ENCODE measurements around the gene CACNA1B.

CACNA1B gene

DNA sequence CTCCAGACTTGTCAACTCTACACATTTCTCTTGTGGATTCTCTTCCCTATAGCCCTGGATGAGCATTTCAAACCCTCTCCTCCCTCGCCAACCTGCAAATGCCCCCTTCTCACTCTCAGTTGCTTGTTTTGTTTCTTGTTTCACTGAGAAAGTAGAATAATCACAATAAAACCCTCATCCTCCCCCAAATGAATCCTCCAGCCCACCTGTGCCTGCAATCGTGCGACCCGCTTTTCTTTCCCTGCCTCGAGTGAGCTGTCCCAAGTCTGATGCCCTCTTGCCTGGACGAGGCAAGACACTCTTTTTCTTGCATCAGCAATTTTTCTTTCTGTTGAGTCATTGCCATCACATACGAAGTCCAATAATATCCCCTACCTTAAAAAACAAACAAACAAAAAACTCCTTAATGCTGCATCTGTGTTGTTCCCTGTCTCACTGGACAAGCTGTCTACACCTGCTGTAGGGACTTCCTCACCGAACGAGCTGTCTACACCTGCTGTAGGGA is 3.7 kb upstream of the CACNA1B start:
- H3K9me3 ChIP-seq (ENCODE audit: control insufficient read depth, low read length) = no peaks in the 10 kb centered on the region
- H3K27me3 ChIP-seq (ENCODE audit: control insufficient read depth, insufficient read depth, low read length) = peaks cover 20% of the 10 kb centered on the region
- H3K4me3 ChIP-seq (ENCODE audit: low read length) = no peak overlapping the region
- no peaks in the 10 kb centered on the region for H3K36me3 ChIP-seq (ENCODE audit: control insufficient read depth, insufficient read depth, low read length)
- no peak overlapping the region for H3K9ac ChIP-seq (ENCODE audit: low read length)
- H3K4me1 ChIP-seq (ENCODE audit: control insufficient read depth, insufficient read depth, low read length) = no peaks in the 10 kb centered on the region

DNA sequence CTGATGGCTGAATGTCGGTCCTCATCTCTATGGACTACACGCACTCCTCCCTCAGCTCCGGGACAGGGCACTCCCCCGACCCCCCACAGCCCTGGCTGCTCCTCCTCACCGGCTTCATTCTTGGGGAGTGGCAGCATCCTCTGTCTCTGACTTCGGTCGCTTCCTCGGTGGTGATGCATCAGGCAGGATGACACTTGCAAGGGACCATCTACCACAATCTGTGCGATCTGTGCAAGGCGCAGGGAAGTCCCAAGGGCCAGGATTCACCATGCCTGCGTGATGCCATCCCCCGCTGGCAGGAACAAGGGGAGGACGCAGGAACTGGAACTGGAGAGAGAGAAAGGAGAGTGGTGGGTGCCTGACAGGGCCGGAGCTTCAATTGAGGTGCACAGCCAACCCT is 2.2 kb upstream of the CACNA1B start:
- Histone ChIP-seq H3K36me3 (ENCODE audit: control insufficient read depth, insufficient read depth, low read length) (no peaks in the 10 kb centered on the region), H3K4me1 (ENCODE audit: control insufficient read depth, insufficient read depth, low read length) (no peaks in the 10 kb centered on the region), H3K27me3 (ENCODE audit: control insufficient read depth, insufficient read depth, low read length) (peaks cover 27% of the 10 kb centered on the region), H3K9me3 (ENCODE audit: control insufficient read depth, low read length) (no peaks in the 10 kb centered on the region), H3K4me3 (ENCODE audit: low read length) (no peak overlapping the region), H3K9ac (ENCODE audit: low read length) (no peak overlapping the region)

DNA sequence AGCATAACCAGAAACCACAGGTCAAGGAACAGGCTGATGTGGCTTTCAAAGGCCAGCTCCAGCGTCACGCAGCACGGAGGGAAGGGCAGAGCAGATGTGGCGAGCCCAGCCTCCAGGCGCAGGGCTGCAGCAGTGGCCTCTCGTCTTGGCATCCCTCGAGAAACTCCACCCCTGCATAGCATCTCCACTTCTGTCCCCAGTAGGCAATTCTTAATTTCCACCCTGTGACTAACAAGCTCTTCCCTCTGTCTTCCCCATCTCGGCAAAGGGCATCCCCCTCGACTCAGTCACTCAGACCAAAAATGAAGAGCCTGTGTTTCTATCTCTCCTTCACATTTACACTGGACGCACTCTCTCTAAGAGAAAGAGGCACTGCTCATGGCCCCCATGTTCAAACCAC is 1.7 kb upstream of the CACNA1B start:
- no peaks in the 10 kb centered on the region for H3K9me3 ChIP-seq (ENCODE audit: control insufficient read depth, low read length)
- H3K4me3 ChIP-seq (ENCODE audit: low read length) = no peak overlapping the region
- H3K27me3 ChIP-seq (ENCODE audit: control insufficient read depth, insufficient read depth, low read length) = peaks cover 27% of the 10 kb centered on the region
- no peaks in the 10 kb centered on the region for H3K4me1 ChIP-seq (ENCODE audit: control insufficient read depth, insufficient read depth, low read length)
- no peak overlapping the region for H3K9ac ChIP-seq (ENCODE audit: low read length)
- no peaks in the 10 kb centered on the region for H3K36me3 ChIP-seq (ENCODE audit: control insufficient read depth, insufficient read depth, low read length)

DNA sequence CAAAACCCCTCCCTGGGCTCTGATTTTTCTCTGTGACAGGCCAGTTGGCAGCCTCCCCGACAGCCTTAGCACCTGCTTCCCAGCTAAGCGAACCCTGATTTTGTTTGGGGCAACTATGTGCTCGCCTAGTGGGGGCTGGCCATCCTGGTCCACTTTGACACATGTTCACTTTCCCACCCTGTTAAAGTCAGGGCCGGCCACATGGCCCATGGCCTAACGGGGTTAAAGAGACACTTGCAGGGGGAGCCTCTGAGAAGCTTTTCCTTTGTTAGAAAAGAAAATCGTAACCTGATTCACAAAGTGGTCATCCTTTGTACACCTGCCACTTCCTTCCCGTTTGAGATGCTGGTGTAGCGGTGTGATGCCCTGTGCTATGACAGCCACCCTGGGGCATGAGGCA is 1.3 kb upstream of the CACNA1B start:
- H3K27me3 ChIP-seq (ENCODE audit: control insufficient read depth, insufficient read depth, low read length) = peaks cover 27% of the 10 kb centered on the region
- H3K4me3 ChIP-seq (ENCODE audit: low read length) = no peak overlapping the region

DNA sequence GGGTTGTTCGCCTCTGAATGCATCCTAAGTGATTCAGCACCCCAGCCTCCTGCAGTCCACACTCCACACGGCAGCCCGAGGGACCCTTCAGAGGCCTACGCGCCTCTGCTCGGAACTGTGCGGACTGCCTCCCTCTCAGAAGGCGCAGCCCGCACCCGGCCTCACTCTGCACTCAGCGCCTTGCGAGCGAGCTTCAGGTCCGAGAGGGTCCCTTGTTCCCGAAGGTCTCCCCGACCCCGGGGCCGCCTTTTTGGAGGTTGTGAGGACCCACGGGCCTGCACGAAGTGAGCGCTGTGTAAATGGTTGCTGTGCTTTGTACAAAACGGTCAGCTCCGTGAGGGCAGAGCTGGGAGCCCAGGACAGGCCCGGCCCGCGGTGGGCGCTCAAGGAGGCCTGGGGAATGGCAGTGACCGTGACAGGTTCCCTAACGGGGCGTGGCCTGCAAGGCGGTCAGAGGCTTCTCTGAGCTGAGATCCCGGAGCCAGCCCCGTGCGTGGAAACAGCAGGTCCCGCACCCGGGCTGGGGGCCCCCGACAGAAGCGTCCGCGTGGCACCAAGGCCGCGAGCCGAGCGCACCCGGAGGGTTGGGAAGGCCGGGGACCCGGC is 698 bp upstream of the CACNA1B start:
- Histone ChIP-seq H3K9ac (ENCODE audit: low read length) (no peak overlapping the region), H3K36me3 (ENCODE audit: control insufficient read depth, insufficient read depth, low read length) (no peaks in the 10 kb centered on the region), H3K4me3 (ENCODE audit: low read length) (no peak overlapping the region), H3K27me3 (ENCODE audit: control insufficient read depth, insufficient read depth, low read length) (peaks cover 27% of the 10 kb centered on the region), H3K9me3 (ENCODE audit: control insufficient read depth, low read length) (no peaks in the 10 kb centered on the region), H3K4me1 (ENCODE audit: control insufficient read depth, insufficient read depth, low read length) (no peaks in the 10 kb centered on the region)

More for the DNA sequence above, 1.3 kb upstream of the CACNA1B start:
- Histone ChIP-seq H3K4me1 (ENCODE audit: control insufficient read depth, insufficient read depth, low read length) (no peaks in the 10 kb centered on the region), H3K9me3 (ENCODE audit: control insufficient read depth, low read length) (no peaks in the 10 kb centered on the region), H3K9ac (ENCODE audit: low read length) (no peak overlapping the region), H3K36me3 (ENCODE audit: control insufficient read depth, insufficient read depth, low read length) (no peaks in the 10 kb centered on the region)

DNA sequence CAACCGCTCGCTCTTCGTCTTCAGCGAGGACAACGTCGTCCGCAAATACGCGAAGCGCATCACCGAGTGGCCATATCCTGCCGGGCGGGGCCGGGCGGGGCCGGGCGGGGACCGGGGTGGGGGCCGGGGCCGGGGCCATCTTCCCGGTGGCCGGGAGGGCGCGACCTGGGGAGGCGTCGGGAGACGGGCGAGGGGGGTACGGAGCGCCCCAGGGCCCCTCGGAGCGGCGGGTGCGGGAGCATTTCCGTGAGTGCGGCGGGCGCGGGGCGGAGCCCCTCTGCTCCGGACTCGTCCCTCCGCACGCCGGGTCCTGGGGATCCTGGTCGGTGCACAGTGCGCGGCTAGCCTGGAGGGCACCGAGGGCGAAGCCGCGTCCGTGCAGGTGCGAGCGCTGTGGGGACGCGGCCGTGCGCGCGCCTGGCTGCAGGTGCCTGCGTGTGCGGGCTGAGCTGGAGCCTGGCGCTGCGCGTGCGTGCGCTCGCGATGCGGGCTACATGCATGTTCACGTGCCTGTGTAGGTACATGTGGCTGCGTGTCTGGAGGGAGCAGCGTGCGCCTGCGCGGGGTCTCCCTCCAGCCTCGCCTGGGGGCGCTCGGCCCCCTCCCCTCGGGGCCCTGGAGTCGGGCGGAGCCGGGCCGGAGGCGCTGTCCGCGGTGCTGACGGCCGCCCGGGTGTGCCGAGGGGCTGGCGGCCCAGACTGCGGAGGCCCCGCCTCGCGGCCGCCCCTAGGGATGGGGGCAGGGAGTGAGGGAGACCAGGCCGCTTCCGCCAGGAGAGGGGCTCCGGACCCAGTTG is 762 bp downstream of the CACNA1B start:
- Histone ChIP-seq H3K9ac (ENCODE audit: low read length) (no peak overlapping the region), H3K4me1 (ENCODE audit: control insufficient read depth, insufficient read depth, low read length) (no peaks in the 10 kb centered on the region), H3K4me3 (ENCODE audit: low read length) (no peak overlapping the region), H3K9me3 (ENCODE audit: control insufficient read depth, low read length) (no peaks in the 10 kb centered on the region), H3K27me3 (ENCODE audit: control insufficient read depth, insufficient read depth, low read length) (peaks cover 27% of the 10 kb centered on the region), H3K36me3 (ENCODE audit: control insufficient read depth, insufficient read depth, low read length) (no peaks in the 10 kb centered on the region)

DNA sequence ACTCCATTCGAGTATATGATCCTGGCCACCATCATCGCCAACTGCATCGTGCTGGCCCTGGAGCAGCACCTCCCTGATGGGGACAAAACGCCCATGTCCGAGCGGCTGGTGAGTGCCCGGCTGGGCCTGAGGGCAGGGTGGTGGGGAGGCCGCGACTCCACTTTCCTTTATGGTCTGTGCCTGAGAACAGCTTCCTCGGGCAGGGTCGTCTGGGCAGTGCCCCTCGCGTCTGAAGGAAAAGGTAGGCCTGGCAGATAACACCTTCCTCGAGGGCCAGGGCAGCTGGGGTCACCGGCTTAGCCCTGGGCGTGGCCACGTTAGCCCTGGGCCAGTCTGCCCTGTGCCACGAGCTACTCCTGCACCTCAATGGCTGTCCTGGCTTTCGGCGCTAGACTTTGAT is 1.5 kb downstream of the CACNA1B start:
- Histone ChIP-seq H3K4me3 (ENCODE audit: low read length) (no peak overlapping the region), H3K9ac (ENCODE audit: low read length) (no peak overlapping the region)

DNA sequence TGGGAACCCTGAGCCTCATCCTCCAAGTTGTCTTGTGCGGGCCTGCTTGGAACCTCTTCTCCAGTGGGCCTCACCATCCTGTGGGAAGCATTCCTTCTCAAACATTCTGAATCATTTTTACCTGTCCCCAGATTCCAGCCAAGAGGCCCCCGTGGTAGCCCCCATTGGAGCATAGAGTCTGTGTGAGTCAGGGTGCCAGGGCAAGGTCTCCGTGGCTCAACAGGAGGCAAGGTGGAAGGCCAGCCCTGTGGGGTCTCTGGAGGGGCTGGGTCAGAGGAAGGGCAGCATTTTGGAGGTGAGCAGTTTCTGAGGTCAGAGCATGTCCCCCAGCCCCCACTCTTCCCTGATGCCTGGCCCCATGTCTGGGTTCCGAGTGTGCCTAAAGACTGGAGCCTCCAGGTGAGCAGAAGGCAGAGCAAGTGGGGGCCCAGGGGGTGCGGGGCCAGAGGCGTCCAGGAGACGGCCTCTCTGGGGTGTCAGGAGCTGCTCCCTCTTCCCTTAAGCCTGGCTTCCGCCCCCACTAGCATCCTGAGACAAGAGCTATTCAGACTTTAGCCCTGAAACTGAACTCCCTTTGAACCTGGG is 2.1 kb downstream of the CACNA1B start:
- no peaks in the 10 kb centered on the region for H3K36me3 ChIP-seq (ENCODE audit: control insufficient read depth, insufficient read depth, low read length)
- H3K9me3 ChIP-seq (ENCODE audit: control insufficient read depth, low read length) = no peaks in the 10 kb centered on the region
- H3K9ac ChIP-seq (ENCODE audit: low read length) = no peak overlapping the region
- no peaks in the 10 kb centered on the region for H3K4me1 ChIP-seq (ENCODE audit: control insufficient read depth, insufficient read depth, low read length)
- peaks cover 27% of the 10 kb centered on the region for H3K27me3 ChIP-seq (ENCODE audit: control insufficient read depth, insufficient read depth, low read length)
- no peak overlapping the region for H3K4me3 ChIP-seq (ENCODE audit: low read length)

More for the DNA sequence above, 1.5 kb downstream of the CACNA1B start:
- no peaks in the 10 kb centered on the region for H3K4me1 ChIP-seq (ENCODE audit: control insufficient read depth, insufficient read depth, low read length)
- no peaks in the 10 kb centered on the region for H3K36me3 ChIP-seq (ENCODE audit: control insufficient read depth, insufficient read depth, low read length)
- peaks cover 27% of the 10 kb centered on the region for H3K27me3 ChIP-seq (ENCODE audit: control insufficient read depth, insufficient read depth, low read length)
- no peaks in the 10 kb centered on the region for H3K9me3 ChIP-seq (ENCODE audit: control insufficient read depth, low read length)

DNA sequence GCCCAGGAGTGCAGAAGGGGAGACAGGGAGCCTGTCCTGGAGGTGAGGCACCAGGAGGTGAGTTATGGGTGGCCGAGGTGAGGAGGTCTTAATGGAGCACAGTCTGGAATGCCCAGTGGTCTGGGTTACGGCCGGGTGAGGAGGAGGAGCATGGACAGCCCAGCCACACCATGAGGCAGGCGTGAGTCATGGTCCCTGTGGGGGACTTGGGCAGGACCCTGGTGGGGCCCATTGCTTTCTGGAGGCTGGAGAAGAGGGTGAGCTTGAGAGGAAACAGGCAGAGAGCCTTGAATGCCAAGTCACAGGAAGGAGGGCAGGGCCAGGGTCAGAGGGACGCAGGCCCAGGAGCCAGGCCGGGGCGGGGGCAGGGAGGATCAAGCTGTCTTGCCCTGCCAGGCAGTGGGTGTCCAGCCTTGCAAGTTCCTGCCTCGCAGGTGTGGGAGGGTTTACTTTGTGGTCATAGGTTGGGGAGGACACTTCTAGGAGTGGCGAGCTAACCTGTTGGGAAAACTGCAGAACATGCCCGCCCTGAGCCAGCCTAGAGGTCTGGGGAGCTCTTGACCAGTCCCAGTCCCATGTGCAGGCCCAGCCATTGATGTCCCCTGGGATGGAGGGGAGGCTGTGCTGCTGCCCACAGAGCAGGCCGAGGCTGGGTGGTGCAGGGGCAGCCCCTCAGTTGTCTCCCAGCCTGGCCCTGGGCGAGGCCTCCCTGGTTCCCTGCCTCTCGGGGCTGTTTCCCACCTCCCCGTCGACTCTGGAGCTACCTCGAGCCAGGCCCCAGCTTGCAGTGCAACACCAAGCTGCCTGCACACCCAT is 2.8 kb downstream of the CACNA1B start:
- H3K9ac ChIP-seq (ENCODE audit: low read length) = no peak overlapping the region
- no peaks in the 10 kb centered on the region for H3K4me1 ChIP-seq (ENCODE audit: control insufficient read depth, insufficient read depth, low read length)
- peaks cover 27% of the 10 kb centered on the region for H3K27me3 ChIP-seq (ENCODE audit: control insufficient read depth, insufficient read depth, low read length)
- no peaks in the 10 kb centered on the region for H3K9me3 ChIP-seq (ENCODE audit: control insufficient read depth, low read length)
- H3K4me3 ChIP-seq (ENCODE audit: low read length) = no peak overlapping the region
- no peaks in the 10 kb centered on the region for H3K36me3 ChIP-seq (ENCODE audit: control insufficient read depth, insufficient read depth, low read length)

DNA sequence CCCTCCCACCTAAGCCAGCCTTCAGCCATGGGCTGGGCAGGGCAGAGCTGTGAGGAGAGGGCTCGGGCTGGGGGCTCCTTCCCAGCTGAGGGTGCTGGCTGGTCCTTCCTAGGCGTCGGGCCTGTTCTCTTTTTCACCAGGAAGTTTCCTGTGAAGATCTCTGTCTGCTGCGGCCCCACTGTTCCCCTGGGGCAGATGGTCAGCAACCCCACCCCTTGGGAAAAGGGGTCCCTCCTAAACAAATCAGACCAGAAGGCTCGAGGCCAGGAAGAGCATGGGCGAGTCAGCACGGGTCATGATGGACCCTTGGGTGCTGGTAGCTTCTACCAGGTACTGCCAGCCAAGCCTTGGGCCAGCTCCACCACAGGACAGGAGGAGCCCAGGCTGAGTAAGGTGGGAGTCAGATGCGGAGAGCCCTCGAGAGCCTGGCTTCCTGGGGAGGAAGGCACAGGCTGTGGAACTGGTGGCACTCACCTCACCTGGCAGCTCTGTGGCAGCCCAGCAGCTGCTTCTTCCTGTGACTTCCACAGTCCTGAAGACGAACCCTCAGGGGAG is 3.5 kb downstream of the CACNA1B start:
- H3K9me3 ChIP-seq (ENCODE audit: control insufficient read depth, low read length) = no peaks in the 10 kb centered on the region
- H3K27me3 ChIP-seq (ENCODE audit: control insufficient read depth, insufficient read depth, low read length) = peaks cover 21% of the 10 kb centered on the region
- no peaks in the 10 kb centered on the region for H3K4me1 ChIP-seq (ENCODE audit: control insufficient read depth, insufficient read depth, low read length)
- no peak overlapping the region for H3K9ac ChIP-seq (ENCODE audit: low read length)
- H3K4me3 ChIP-seq (ENCODE audit: low read length) = no peak overlapping the region
- no peaks in the 10 kb centered on the region for H3K36me3 ChIP-seq (ENCODE audit: control insufficient read depth, insufficient read depth, low read length)

DNA sequence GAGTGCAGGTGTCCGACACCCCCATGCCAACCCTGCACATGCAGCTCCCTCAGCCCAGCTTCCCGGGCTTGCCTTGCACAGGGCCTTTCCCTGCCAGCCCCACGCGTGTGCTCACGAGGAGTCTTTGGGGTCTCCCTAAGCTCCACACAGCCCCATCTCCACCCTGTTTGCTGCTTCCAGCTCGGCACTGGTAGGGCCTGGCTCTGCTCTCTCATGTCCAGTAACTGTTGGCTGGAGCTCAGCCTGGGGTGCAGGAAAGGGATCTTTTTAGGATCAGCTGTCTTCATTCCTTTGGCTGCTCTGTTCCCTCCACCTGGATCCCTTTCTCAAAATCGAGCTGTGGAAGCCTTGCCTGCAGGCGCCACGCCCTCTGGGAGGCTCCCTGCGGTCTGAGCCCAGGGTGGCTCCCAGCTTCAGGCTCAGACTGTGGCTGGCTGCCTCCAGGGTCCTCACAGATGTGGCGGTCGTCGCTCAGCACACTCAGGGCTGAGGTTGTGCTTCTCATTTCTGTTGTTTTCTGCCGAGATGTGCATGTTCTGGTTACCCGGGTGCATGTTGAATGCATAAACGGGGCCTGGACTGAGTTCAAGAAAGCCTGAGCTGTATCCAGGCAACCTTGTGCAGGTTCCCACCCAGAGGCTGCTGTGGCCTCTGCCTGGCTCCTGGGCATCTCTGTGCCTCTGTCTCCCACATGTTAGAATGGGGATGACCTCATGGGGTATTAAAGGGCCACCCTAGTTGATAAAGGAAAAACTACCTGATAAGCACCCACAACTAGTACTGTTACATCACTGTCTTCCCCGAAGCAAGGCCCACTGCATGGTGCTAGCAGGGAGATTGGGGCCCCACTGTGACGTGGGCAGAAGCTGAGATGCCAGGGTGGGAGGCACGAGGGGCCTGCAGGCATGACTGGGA is 4.3 kb downstream of the CACNA1B start:
- no peak overlapping the region for H3K9ac ChIP-seq (ENCODE audit: low read length)
- H3K27me3 ChIP-seq (ENCODE audit: control insufficient read depth, insufficient read depth, low read length) = peaks cover 18% of the 10 kb centered on the region
- H3K4me3 ChIP-seq (ENCODE audit: low read length) = no peak overlapping the region
- H3K9me3 ChIP-seq (ENCODE audit: control insufficient read depth, low read length) = no peaks in the 10 kb centered on the region
- H3K4me1 ChIP-seq (ENCODE audit: control insufficient read depth, insufficient read depth, low read length) = no peaks in the 10 kb centered on the region
- no peaks in the 10 kb centered on the region for H3K36me3 ChIP-seq (ENCODE audit: control insufficient read depth, insufficient read depth, low read length)
